SJCRH30 (cell line): ENCODE results near the gene GPR176. TPM values are rescaled to one million over a fixed set of nuclear protein-coding genes. Genes with fewer than 3 reads are reported as not detected.
A peak's percentile ranks its signal among the peaks of the same experiment; 100 is the strongest.

Experiments used
- DNase-seq, 2 experiments: peaks; one replicate each; pipeline ENCODE4 v3.0.0-alpha.2; 2015 to 2020
- H3K27ac ChIP-seq: fragments of 250-450 bp; sonication (Bioruptor Pico); 2 replicates; pipeline ENCODE4 v1.5.1; 2020; ENCODE audit warnings: mild to moderate bottlenecking, moderate library complexity
- H3K27me3 ChIP-seq: fragments of 250-450 bp; sonication (Bioruptor Pico); 2 replicates; pipeline ENCODE4 v1.5.1; 2020; ENCODE audit warnings: mild to moderate bottlenecking, moderate library complexity
- H3K36me3 ChIP-seq: fragments of 250-450 bp; sonication (Bioruptor Pico); 2 replicates; pipeline ENCODE4 v1.5.1; 2020; ENCODE audit warnings: mild to moderate bottlenecking, moderate library complexity
- H3K4me1 ChIP-seq: fragments of 250-450 bp; sonication (Bioruptor Pico); 2 replicates; pipeline ENCODE4 v1.5.1; 2020; ENCODE audit warnings: mild to moderate bottlenecking, moderate library complexity
- H3K4me3 ChIP-seq: fragments of 250-450 bp; sonication (Bioruptor Pico); 2 replicates; pipeline ENCODE4 v1.5.1; 2020; ENCODE audit warnings: mild to moderate bottlenecking, moderate library complexity
- H3K9me3 ChIP-seq: fragments of 250-450 bp; sonication (Bioruptor Pico); replicated peaks from 2 replicates; pipeline ENCODE4 v1.5.1; 2020; ENCODE audit warnings: mild to moderate bottlenecking, moderate library complexity
- total RNA-seq: library from RNA; depleted of rRNA; stranded (reverse); fragments of >200 nt; shearing (Covaris generic); gene quantifications from 2 replicates; pipeline ENCODE4 v1.2.3, GENCODE V29; 2014

GPR176 gene
- total RNA-seq, 1 experiment from 2014 or later = 16.1 TPM

DNA sequence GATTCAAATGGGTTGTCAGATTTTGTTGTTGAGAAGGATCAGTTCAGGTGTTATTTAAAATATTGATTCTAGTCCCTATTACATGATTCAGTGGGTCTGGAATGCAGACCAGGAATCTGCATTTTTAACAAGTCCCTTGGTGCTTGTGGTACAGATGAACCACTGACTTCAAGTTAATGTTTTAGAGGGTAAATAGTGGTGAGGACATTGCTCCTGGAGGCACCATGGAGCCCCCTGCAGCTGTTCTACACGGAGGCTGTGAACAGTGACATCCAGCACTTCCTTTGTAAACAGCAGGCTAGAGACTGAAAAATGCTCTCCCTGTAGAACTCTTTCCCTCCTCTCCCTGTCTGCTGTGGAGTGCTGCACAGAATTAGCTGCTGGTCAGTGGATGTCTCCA is 132.6 kb downstream of the GPR176 start:
- Histone ChIP-seq H3K27me3 (no peaks in the 10 kb centered on the region), H3K36me3 (no peaks in the 10 kb centered on the region), H3K9me3 (no peaks in the 10 kb centered on the region), H3K4me3 (no peak overlapping the region), H3K27ac (no peak overlapping the region), H3K4me1 (peaks cover 25% of the 10 kb centered on the region)
- peak; percentile 66 to 72 for DNase-seq

GRCh38 chr15:39786447-39787056 is 133.5 kb downstream of the GPR176 start:
- Histone ChIP-seq H3K4me3 (no peak overlapping the region), H3K36me3 (no peaks in the 10 kb centered on the region), H3K27me3 (no peaks in the 10 kb centered on the region), H3K4me1 (peaks cover 25% of the 10 kb centered on the region), H3K27ac (no peak overlapping the region), H3K9me3 (no peaks in the 10 kb centered on the region)
- peak; percentile 16 to 77 for DNase-seq

DNA sequence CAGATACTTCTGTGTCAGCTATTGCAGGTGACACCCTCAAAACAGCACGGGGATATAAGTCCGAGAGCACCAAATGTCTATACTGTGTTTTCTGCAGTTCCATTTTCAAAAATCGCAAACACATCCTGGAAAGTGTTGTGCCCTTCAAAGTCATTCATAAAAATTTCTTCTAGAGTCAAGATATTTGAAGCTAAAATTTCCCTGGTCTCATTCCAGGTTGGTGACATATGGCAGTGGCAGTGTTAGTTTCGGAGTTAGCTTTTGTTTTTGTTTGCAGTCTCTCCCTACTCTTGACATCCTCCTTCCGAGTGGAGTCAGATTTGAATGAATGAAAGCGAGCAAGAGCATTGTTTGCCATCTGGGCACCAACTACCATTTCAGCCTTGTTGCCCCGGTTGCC is 134.2 kb downstream of the GPR176 start:
- Histone ChIP-seq H3K9me3 (no peaks in the 10 kb centered on the region), H3K36me3 (no peaks in the 10 kb centered on the region), H3K4me3 (no peak overlapping the region), H3K4me1 (peaks cover 25% of the 10 kb centered on the region), H3K27ac (no peak overlapping the region), H3K27me3 (no peaks in the 10 kb centered on the region)
- no peak for DNase-seq

DNA sequence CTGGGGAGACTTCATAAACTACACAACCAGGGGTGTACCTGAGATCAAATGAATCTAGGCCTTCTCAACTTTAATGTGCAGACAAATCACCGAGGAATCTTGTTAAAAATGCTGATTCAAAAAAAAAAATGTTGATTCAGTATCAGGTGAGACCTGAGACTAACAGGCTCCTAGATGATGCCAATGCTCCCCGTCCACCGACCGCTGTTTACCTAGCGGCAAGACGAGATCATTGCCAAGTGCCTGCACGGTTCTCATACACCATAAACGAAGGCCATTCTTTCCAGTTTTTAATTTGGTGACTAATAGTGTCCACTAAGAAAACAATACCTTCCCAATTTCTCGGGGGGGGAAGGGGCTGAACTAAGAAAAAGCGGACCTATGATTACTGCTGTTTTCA is 134.9 kb downstream of the GPR176 start:
- Histone ChIP-seq H3K36me3 (no peaks in the 10 kb centered on the region), H3K27ac (no peak overlapping the region)
- DNase-seq = no peak

DNA sequence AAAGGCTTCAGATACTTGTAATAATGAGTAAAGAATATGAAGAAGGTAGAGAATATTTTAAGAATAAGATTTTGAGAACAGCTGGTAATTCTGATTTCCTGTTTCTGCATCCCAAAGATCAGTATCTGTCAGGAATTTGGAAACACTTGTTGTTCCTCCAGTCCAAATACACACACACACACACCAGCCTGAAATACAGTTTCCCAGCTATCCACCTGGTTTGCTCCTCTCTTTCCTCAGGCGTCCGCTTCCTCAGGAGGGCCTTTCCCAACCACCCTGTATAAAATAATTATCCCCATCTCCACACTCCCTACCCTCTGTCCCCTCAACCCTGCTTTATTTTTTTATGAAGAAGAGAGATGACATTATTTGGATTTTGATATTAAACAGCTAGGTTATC is 135.4 kb downstream of the GPR176 start:
- H3K4me1 ChIP-seq = peaks cover 25% of the 10 kb centered on the region
- H3K4me3 ChIP-seq = no peak overlapping the region
- H3K27me3 ChIP-seq = no peaks in the 10 kb centered on the region
- H3K36me3 ChIP-seq = no peaks in the 10 kb centered on the region
- no peak for DNase-seq
- H3K27ac ChIP-seq = no peak overlapping the region
- no peaks in the 10 kb centered on the region for H3K9me3 ChIP-seq

More for the DNA sequence above, 134.9 kb downstream of the GPR176 start:
- H3K27me3 ChIP-seq = no peaks in the 10 kb centered on the region
- no peaks in the 10 kb centered on the region for H3K9me3 ChIP-seq
- no peak overlapping the region for H3K4me3 ChIP-seq
- peaks cover 25% of the 10 kb centered on the region for H3K4me1 ChIP-seq

DNA sequence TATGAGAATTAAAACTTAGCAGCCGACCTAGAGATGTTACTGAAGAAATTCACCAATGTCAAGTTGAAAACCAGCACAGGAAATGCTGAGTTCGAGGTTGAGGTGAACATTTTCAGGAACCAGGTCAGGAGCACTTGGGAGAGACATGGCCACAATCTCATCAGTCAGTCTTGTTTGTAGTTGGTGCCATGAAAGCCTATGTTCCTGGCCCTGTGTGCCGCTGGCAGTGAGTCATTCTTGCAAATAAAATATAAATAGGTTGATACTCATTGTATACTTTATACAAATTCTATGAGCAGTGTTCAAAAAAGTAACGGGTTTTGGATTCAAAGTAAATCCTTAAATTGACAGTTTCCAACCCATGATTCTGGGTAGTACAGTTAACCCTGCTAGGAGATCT is 135.9 kb downstream of the GPR176 start:
- no peaks in the 10 kb centered on the region for H3K9me3 ChIP-seq
- H3K36me3 ChIP-seq = no peaks in the 10 kb centered on the region
- peaks cover 25% of the 10 kb centered on the region for H3K4me1 ChIP-seq
- H3K4me3 ChIP-seq = no peak overlapping the region
- H3K27ac ChIP-seq = no peak overlapping the region
- DNase-seq = no peak
- no peaks in the 10 kb centered on the region for H3K27me3 ChIP-seq

DNA sequence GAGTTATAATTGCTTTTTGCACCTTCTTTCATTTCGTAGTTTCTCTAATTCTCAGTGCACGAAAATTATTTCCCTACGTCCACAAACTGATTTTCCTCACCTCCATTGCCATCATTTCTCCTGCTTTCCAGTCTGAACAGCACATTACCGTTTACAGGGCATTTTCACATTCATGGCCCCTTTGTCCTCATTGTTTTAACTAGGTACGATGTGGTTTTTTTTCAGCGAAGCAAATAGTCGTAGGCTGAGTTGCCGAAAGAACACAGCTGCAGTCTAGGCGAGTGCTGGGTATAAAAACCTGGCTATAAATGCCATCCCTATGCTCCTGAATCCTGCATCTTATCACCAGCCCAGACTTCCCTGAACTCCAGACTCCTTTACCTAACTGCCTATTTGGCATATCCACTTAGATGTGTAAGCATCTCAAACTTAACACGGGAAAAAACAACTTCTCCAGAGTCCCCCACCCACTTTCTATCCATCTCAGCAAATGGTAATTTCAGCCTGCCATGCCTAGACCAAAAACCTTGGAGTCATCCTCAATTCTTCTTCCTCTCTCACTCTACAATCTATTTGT is 136.7 kb downstream of the GPR176 start:
- Histone ChIP-seq H3K4me3 (peak overlapping the region; percentile 90), H3K4me1 (peaks cover 24% of the 10 kb centered on the region), H3K27me3 (no peaks in the 10 kb centered on the region), H3K9me3 (no peaks in the 10 kb centered on the region), H3K36me3 (no peaks in the 10 kb centered on the region), H3K27ac (peak overlapping the region; percentile 31)
- peak in 1 of 2 experiments; percentile 25 for DNase-seq

DNA sequence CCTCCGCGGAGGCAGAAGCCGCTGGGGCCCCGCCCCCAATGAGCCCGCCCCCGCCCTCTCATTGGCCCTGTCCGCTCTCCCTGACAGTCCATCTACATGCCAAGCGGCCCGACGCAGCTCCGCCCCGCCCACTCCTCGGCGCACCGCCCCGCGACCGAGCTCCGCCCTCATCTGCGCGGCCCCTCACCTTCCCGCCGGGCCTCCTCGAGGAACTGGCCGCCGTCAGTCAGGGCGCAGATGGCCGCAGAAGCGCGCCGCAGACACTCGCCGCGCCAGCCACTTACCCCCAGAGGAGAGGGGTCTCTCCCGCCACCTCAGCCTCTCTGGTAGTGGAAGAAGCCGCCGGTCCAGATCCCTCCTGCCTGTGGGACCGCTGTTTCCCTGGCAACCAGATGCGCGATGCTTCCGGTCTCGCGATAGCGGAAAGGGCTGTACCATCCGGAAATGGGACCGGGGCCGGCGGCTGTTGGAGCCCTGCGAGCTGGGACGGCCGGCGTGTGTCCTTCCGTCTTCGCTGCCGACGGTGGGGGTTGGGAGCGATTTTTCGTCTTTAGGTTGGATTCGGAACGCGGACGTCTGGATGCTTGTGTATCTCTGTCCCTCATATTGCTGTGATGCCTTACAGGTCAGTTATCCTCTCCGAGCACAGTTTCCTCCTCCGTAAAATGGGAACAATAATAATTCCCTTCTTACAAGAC is 137.5 kb downstream of the GPR176 start, which contains the start of gene FSIP1:
FSIP1 (minus strand) TSS at position 401 of the 698 bp plus-strand sequence. CDS start 6,317 bp downstream, outside the sequence.
- no peaks in the 10 kb centered on the region for H3K9me3 ChIP-seq
- H3K27me3 ChIP-seq = no peaks in the 10 kb centered on the region
- peaks cover 18% of the 10 kb centered on the region for H3K4me1 ChIP-seq
- H3K27ac ChIP-seq = peak within 1 kb of the TSS; percentile 31
- peak within 1 kb of the TSS; percentile 90 for H3K4me3 ChIP-seq
- DNase-seq = peak; percentile 97
- H3K36me3 ChIP-seq = no peaks in the 10 kb centered on the region

- no peaks in the 10 kb centered on the region for H3K9me3 ChIP-seq
- H3K4me3 ChIP-seq = peak overlapping the region; percentile 90
- H3K27ac ChIP-seq = no peak overlapping the region
- peaks cover 12% of the 10 kb centered on the region for H3K4me1 ChIP-seq
- no peaks in the 10 kb centered on the region for H3K27me3 ChIP-seq
- no peak for DNase-seq
- no peaks in the 10 kb centered on the region for H3K36me3 ChIP-seq
These were observed 138.1 kb downstream of the GPR176 start for GRCh38 chr15:39781967-39782302.

DNA sequence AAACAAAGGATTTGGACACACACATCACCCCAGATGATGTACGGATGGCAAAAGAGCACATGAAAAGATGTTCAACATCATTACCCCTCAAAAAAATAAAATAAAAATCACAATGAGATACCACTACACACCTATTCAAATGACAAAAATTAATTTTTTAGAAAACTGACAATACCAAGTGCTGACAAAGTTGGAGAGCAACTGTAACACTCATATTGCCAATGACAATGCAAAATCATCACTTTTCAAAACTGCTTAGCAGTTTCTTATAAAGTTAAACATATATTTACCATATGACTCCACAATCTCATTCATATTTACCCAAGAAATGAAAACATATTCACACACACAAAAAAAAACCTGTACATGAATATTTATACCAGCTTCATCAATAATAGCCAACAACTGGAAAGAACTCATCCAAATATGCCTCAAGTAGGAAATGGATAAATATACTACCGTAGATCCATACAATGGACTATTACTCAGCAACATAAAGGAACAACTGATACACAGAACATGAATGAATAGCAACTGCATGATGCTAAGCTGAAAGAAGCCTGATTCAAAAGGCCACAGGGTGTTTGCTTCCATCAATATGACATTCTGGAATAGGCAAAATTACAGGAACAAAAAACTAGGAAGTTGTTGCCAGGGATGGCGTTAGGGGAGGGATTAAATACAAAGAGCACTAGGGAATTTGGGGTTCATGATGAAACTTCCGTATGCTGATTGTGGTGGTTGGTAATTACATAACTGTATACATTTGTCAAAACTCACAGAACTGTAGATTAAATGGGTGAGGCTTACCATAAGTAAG is 138.7 kb downstream of the GPR176 start:
- Histone ChIP-seq H3K27me3 (no peaks in the 10 kb centered on the region), H3K27ac (no peak overlapping the region), H3K9me3 (no peaks in the 10 kb centered on the region), H3K36me3 (no peaks in the 10 kb centered on the region), H3K4me3 (peak overlapping the region; percentile 90), H3K4me1 (peaks cover 8% of the 10 kb centered on the region)
- no peak for DNase-seq

DNA sequence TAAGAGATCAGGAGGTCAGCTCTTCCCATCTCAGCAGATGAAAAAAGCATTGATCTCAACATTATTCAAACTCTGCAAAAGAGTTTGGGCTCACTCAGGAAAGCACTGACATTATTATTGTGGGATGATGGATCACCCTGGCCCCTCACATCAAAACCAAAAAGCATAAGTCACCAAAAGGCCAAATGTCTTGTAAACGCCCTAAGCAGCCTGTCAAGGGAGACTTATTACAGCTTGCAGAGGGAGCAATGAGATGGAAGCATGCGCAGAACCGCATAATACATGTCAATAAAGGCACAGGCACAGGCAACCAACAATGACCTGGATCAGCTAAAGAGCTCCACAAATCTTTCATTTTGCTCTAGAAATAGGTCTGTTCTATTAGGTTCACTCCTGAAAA is 142.0 kb downstream of the GPR176 start:
- H3K9me3 ChIP-seq = no peaks in the 10 kb centered on the region
- H3K36me3 ChIP-seq = no peaks in the 10 kb centered on the region
- no peak overlapping the region for H3K27ac ChIP-seq
- no peaks in the 10 kb centered on the region for H3K4me1 ChIP-seq
- no peak overlapping the region for H3K4me3 ChIP-seq
- no peak for DNase-seq
- H3K27me3 ChIP-seq = no peaks in the 10 kb centered on the region

DNA sequence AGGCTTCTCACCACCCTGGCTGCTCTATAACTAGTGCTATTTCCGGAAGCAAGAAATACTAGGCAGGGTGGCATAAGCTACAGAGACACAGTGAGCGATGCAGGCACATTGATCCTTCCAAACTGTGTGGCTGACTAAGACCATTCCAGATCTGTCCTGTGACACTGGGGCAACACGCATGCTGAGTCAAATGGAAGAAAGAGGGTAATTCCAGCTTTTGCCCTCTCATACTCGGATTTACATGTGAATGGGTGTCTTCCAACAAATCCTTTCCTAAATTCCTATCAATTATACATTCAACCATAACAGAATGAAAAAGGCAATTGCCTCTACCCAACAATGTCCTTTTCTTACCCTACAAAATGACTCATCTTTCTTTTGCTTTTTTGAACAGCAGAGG is 142.6 kb downstream of the GPR176 start:
- Histone ChIP-seq H3K4me3 (no peak overlapping the region), H3K27me3 (no peaks in the 10 kb centered on the region), H3K9me3 (no peaks in the 10 kb centered on the region), H3K36me3 (no peaks in the 10 kb centered on the region), H3K4me1 (no peaks in the 10 kb centered on the region), H3K27ac (no peak overlapping the region)
- DNase-seq = no peak

DNA sequence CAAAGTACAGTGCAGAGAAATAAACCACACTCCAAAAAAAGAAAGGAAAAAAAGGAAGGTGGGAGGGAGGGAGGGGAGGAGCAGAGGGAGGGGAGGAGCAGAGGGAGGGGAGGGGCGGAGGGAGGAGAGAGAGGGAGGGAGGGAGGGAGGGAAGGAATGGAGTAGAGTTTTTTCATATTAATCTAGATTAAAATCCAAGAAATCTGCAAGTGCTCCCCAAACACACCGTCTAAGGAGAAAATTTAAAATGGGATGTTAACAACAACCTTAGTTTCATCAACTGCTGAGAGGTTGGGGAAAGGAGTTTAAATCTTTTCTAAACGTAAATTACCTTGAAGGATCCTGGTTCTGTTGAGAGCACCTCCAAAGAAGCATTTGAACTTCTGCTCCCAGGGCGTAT is 144.0 kb downstream of the GPR176 start:
- Histone ChIP-seq H3K36me3 (no peaks in the 10 kb centered on the region), H3K27ac (no peak overlapping the region), H3K4me3 (no peak overlapping the region), H3K9me3 (no peaks in the 10 kb centered on the region), H3K4me1 (no peaks in the 10 kb centered on the region), H3K27me3 (no peaks in the 10 kb centered on the region)
- no peak for DNase-seq

DNA sequence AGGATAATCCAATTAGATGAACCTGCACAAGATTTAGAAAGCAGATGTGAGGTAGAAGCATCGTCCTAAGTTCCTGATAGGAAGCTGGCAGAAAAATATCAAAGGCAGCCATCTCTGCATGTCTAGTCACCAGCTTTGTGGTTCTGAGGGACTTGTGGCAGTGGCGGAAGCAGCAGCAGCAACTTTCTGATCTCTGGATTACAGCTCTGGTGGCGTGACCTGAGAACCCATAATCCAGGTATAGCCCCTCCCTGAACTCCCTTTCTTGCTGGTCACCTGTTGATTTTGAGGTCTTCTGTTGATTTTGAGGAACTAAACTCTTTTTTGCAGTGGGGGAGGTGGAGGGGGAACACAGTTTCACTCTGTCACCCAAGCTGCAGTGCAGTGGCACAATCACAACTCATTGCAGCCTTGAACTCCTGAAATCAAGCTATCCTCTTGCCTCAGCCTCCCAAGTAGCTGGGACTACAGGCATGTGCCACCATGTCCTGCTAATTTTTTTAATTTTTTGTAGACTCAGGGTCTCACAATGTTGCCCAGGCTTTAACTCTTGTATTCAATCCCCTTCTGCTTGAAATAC is 145.3 kb downstream of the GPR176 start:
- no peaks in the 10 kb centered on the region for H3K27me3 ChIP-seq
- H3K9me3 ChIP-seq = no peaks in the 10 kb centered on the region
- no peak for DNase-seq
- no peak overlapping the region for H3K27ac ChIP-seq
- H3K4me3 ChIP-seq = no peak overlapping the region
- no peaks in the 10 kb centered on the region for H3K4me1 ChIP-seq
- H3K36me3 ChIP-seq = no peaks in the 10 kb centered on the region
